ENCODE measurements around the gene MYD88. TPM values are rescaled to one million over a fixed set of nuclear protein-coding genes. Genes with fewer than 3 reads are reported as not detected.

MYD88 gene
- total RNA-seq, 5 donors from 2014 or later (not counting 1 experiment from before 2014, with no cell fraction given), result 32.4 to 68.5 (median 56.6) TPM

GRCh38 chr3:38128303-38128655 is 10.2 kb upstream of the MYD88 start:
- Histone ChIP-seq H3K36me3 (ENCODE audit: control insufficient read depth in 2 of 2, extremely low read depth in 1 of 2, insufficient read depth in 1 of 2, low read length in 1 of 2) (peaks cover 36 to 92% of the 10 kb centered on the region in 2 donors), H3K4me3 (ENCODE audit: control insufficient read depth in 1 of 2, extremely low read depth in 1 of 2, low read length in 1 of 2) (no peak overlapping the region), H3K4me1 (ENCODE audit: control insufficient read depth in 1 of 2, extremely low read depth in 1 of 2, insufficient read depth in 2 of 2, low read length in 2 of 2) (peaks cover 0 to 11% of the 10 kb centered on the region in 2 experiments), H3K9me3 (no peaks in the 10 kb centered on the region), H3K27ac (ENCODE audit: low read length) (no peak overlapping the region), H3K27me3 (replicated peaks in 1 of 2; ENCODE audit: control insufficient read depth in 2 of 2, extremely low read depth in 1 of 2, insufficient read depth in 2 of 2, low read length in 1 of 2) (no peaks in the 10 kb centered on the region)
- Mint-ChIP-seq H3K27ac (no peak overlapping the region), H3K9me3 (no peaks in the 10 kb centered on the region), H3K4me1 (peaks cover 16 to 23% (median 18%) of the 10 kb centered on the region in 3 donors), H3K36me3 (peaks cover 56% of the 10 kb centered on the region), H3K27me3 (no peaks in the 10 kb centered on the region), H3K4me3 (no peak overlapping the region)
- DNase-seq, result no peak
- POLR2A ChIA-PET, result no interaction called here
- 92% methylated on average over 1 of the region's 1 CpG for WGBS (ENCODE audit: insufficient coverage)
- ATAC-seq (replicated peaks in 1 of 4), result no peak
- CTCF ChIA-PET, result interaction anchor here (0.6 kb wide), 2 partner anchors 30 to 153 kb away, joined by 3 read pairs; no protein-coding TSS in a partner anchor

- H3K9me3 ChIP-seq, result no peaks in the 10 kb centered on the region
- Mint-ChIP-seq H3K36me3 (peaks cover 56% of the 10 kb centered on the region), H3K4me1 (peaks cover 20 to 30% (median 24%) of the 10 kb centered on the region in 3 donors), H3K9me3 (no peaks in the 10 kb centered on the region), H3K27ac (no peak overlapping the region), H3K4me3 (no peak overlapping the region), H3K27me3 (no peaks in the 10 kb centered on the region)
- WGBS (ENCODE audit: insufficient coverage), result 100% methylated on average over 3 of the region's 5 CpGs
- H3K4me1 ChIP-seq (ENCODE audit: control insufficient read depth in 1 of 2, extremely low read depth in 1 of 2, insufficient read depth in 2 of 2, low read length in 2 of 2), result peaks cover 0 to 16% of the 10 kb centered on the region in 2 experiments
- H3K4me3 ChIP-seq (ENCODE audit: control insufficient read depth in 1 of 2, extremely low read depth in 1 of 2, low read length in 1 of 2), result no peak overlapping the region
- ATAC-seq (replicated peaks in 1 of 4) (no peak), DNase-seq (no peak)
- CTCF ChIA-PET, result no interaction called here
- POLR2A ChIA-PET, result no interaction called here
- no peaks in the 10 kb centered on the region for H3K27me3 ChIP-seq (replicated peaks in 1 of 2; ENCODE audit: control insufficient read depth in 2 of 2, extremely low read depth in 1 of 2, insufficient read depth in 2 of 2, low read length in 1 of 2)
- H3K36me3 ChIP-seq (ENCODE audit: control insufficient read depth in 2 of 2, extremely low read depth in 1 of 2, insufficient read depth in 1 of 2, low read length in 1 of 2), result peaks cover 36 to 97% of the 10 kb centered on the region in 2 donors
- H3K27ac ChIP-seq (ENCODE audit: low read length), result no peak overlapping the region
These were observed 9.4 kb upstream of the MYD88 start for GRCh38 chr3:38129058-38129457.

- H3K36me3 Mint-ChIP-seq, result peaks cover 46% of the 10 kb centered on the region
- H3K4me1 Mint-ChIP-seq, result peaks cover 36 to 43% (median 38%) of the 10 kb centered on the region in 3 donors
- H3K27me3 ChIP-seq (replicated peaks in 1 of 2; ENCODE audit: control insufficient read depth in 2 of 2, extremely low read depth in 1 of 2, insufficient read depth in 2 of 2, low read length in 1 of 2), result no peaks in the 10 kb centered on the region
- CTCF ChIA-PET, result interaction anchor here in 1 of 2 donors (0.7 kb wide), 1 partner anchor 350 kb away, joined by 4 read pairs; no protein-coding TSS in a partner anchor
- peak in 1 of 35 experiments; percentile 1 for DNase-seq
- H3K27me3 Mint-ChIP-seq, result no peaks in the 10 kb centered on the region
- H3K27ac ChIP-seq (ENCODE audit: low read length), result no peak overlapping the region
- WGBS (ENCODE audit: insufficient coverage), result 100% methylated on average over 2 of the region's 3 CpGs
- no peak for ATAC-seq (replicated peaks in 1 of 4)
- H3K4me3 ChIP-seq (ENCODE audit: control insufficient read depth in 1 of 2, extremely low read depth in 1 of 2, low read length in 1 of 2), result no peak overlapping the region
- H3K4me3 Mint-ChIP-seq, result no peak overlapping the region
- H3K27ac Mint-ChIP-seq, result peak overlapping the region in 1 of 2 donors; percentile 41
- no peaks in the 10 kb centered on the region for H3K9me3 Mint-ChIP-seq
- H3K9me3 ChIP-seq, result no peaks in the 10 kb centered on the region
- POLR2A ChIA-PET, result no interaction called here
- H3K4me1 ChIP-seq (ENCODE audit: control insufficient read depth in 1 of 2, extremely low read depth in 1 of 2, insufficient read depth in 2 of 2, low read length in 2 of 2), result peaks cover 0 to 28% of the 10 kb centered on the region in 2 experiments
- H3K36me3 ChIP-seq (ENCODE audit: control insufficient read depth in 2 of 2, extremely low read depth in 1 of 2, insufficient read depth in 1 of 2, low read length in 1 of 2), result peaks cover 34 to 85% of the 10 kb centered on the region in 2 donors
These were observed 7.8 kb upstream of the MYD88 start for GRCh38 chr3:38130631-38131065.

GRCh38 chr3:38131621-38132369 is 6.7 kb upstream of the MYD88 start:
- ChIA-PET POLR2A (no interaction called here), CTCF (interaction anchor here (0.6 to 0.8 kb wide), 2 partner anchors 33 to 365 kb away, joined by 3 read pairs; partner anchors contain the start of gene EXOG (in 1 of the 2))
- ATAC-seq (replicated peaks in 1 of 4), result no peak
- Histone ChIP-seq H3K36me3 (ENCODE audit: control insufficient read depth in 2 of 2, extremely low read depth in 1 of 2, insufficient read depth in 1 of 2, low read length in 1 of 2) (peaks cover 23 to 74% of the 10 kb centered on the region in 2 donors), H3K9me3 (no peaks in the 10 kb centered on the region), H3K4me1 (ENCODE audit: control insufficient read depth in 1 of 2, extremely low read depth in 1 of 2, insufficient read depth in 2 of 2, low read length in 2 of 2) (peaks cover 0 to 37% of the 10 kb centered on the region in 2 experiments), H3K27ac (ENCODE audit: low read length) (no peak overlapping the region), H3K27me3 (replicated peaks in 1 of 2; ENCODE audit: control insufficient read depth in 2 of 2, extremely low read depth in 1 of 2, insufficient read depth in 2 of 2, low read length in 1 of 2) (no peaks in the 10 kb centered on the region), H3K4me3 (ENCODE audit: control insufficient read depth in 1 of 2, extremely low read depth in 1 of 2, low read length in 1 of 2) (no peak overlapping the region)
- peak in 5 of 35 experiments; percentile 5 to 39 (median 23) for DNase-seq
- Mint-ChIP-seq H3K27ac (peak overlapping the region in 1 of 2 donors; percentile 58), H3K9me3 (no peaks in the 10 kb centered on the region), H3K4me1 (peaks cover 44 to 50% (median 45%) of the 10 kb centered on the region in 3 donors), H3K4me3 (no peak overlapping the region), H3K27me3 (no peaks in the 10 kb centered on the region), H3K36me3 (peaks cover 38% of the 10 kb centered on the region)
- WGBS (ENCODE audit: insufficient coverage), result 87% methylated on average over 3 of the region's 6 CpGs

- Mint-ChIP-seq H3K27ac (peak overlapping the region; percentile 7 to 81), H3K4me3 (no peak overlapping the region)
These were observed 5.3 kb upstream of the MYD88 start for GRCh38 chr3:38133209-38133556.

GRCh38 chr3:38133557-38134405 is 4.7 kb upstream of the MYD88 start:
- peak overlapping the region in 1 of 2 donors; percentile 81 for H3K27ac Mint-ChIP-seq
- peaks cover 6 to 50% of the 10 kb centered on the region in 2 experiments for H3K4me1 ChIP-seq (ENCODE audit: control insufficient read depth in 1 of 2, extremely low read depth in 1 of 2, insufficient read depth in 2 of 2, low read length in 2 of 2)
- peaks cover 27% of the 10 kb centered on the region for H3K36me3 Mint-ChIP-seq
- ChIA-PET CTCF (no interaction called here), POLR2A (no interaction called here)
- H3K27me3 Mint-ChIP-seq, result no peaks in the 10 kb centered on the region
- 91% methylated on average over 8 of the region's 10 CpGs for WGBS (ENCODE audit: insufficient coverage)
- H3K36me3 ChIP-seq (ENCODE audit: control insufficient read depth in 2 of 2, extremely low read depth in 1 of 2, insufficient read depth in 1 of 2, low read length in 1 of 2), result peaks cover 19 to 54% of the 10 kb centered on the region in 2 donors
- ATAC-seq (replicated peaks in 1 of 4), result no peak
- H3K4me3 ChIP-seq (ENCODE audit: control insufficient read depth in 1 of 2, extremely low read depth in 1 of 2, low read length in 1 of 2), result no peak overlapping the region
- DNase-seq, result peak in 1 of 35 experiments; percentile 1
- H3K4me1 Mint-ChIP-seq, result peaks cover 58 to 62% (median 58%) of the 10 kb centered on the region in 3 donors
- peak overlapping the region in 1 of 3 donors; percentile 4 for H3K4me3 Mint-ChIP-seq
- H3K27ac ChIP-seq (ENCODE audit: low read length), result no peak overlapping the region
- no peaks in the 10 kb centered on the region for H3K9me3 Mint-ChIP-seq
- H3K27me3 ChIP-seq (replicated peaks in 1 of 2; ENCODE audit: control insufficient read depth in 2 of 2, extremely low read depth in 1 of 2, insufficient read depth in 2 of 2, low read length in 1 of 2), result no peaks in the 10 kb centered on the region
- H3K9me3 ChIP-seq, result no peaks in the 10 kb centered on the region

More at GRCh38 chr3:38133209-38133556, 5.3 kb upstream of the MYD88 start:
- H3K4me1 ChIP-seq (ENCODE audit: control insufficient read depth in 1 of 2, extremely low read depth in 1 of 2, insufficient read depth in 2 of 2, low read length in 2 of 2), result peaks cover 6 to 46% of the 10 kb centered on the region in 2 experiments
- H3K36me3 Mint-ChIP-seq, result peaks cover 27% of the 10 kb centered on the region
- ATAC-seq (replicated peaks in 1 of 4) (no peak), DNase-seq (no peak)
- WGBS (ENCODE audit: insufficient coverage), result 93% methylated on average over 3 of the region's 3 CpGs
- H3K27me3 Mint-ChIP-seq, result no peaks in the 10 kb centered on the region
- H3K36me3 ChIP-seq (ENCODE audit: control insufficient read depth in 2 of 2, extremely low read depth in 1 of 2, insufficient read depth in 1 of 2, low read length in 1 of 2), result peaks cover 21 to 60% of the 10 kb centered on the region in 2 donors
- no peak overlapping the region for H3K27ac ChIP-seq (ENCODE audit: low read length)
- peaks cover 53 to 59% (median 56%) of the 10 kb centered on the region in 3 donors for H3K4me1 Mint-ChIP-seq
- POLR2A ChIA-PET, result no interaction called here
- no peaks in the 10 kb centered on the region for H3K27me3 ChIP-seq (replicated peaks in 1 of 2; ENCODE audit: control insufficient read depth in 2 of 2, extremely low read depth in 1 of 2, insufficient read depth in 2 of 2, low read length in 1 of 2)
- H3K9me3 Mint-ChIP-seq, result no peaks in the 10 kb centered on the region
- no peak overlapping the region for H3K4me3 ChIP-seq (ENCODE audit: control insufficient read depth in 1 of 2, extremely low read depth in 1 of 2, low read length in 1 of 2)
- CTCF ChIA-PET, result no interaction called here
- H3K9me3 ChIP-seq, result no peaks in the 10 kb centered on the region

All from T-cell (primary cell).